ENCODE measurements around the gene MEGF10.

GRCh38 chr5:127311781-127312525, 21.4 kb downstream of the MEGF10 start:
- TF ChIP-seq, protein P1, sequence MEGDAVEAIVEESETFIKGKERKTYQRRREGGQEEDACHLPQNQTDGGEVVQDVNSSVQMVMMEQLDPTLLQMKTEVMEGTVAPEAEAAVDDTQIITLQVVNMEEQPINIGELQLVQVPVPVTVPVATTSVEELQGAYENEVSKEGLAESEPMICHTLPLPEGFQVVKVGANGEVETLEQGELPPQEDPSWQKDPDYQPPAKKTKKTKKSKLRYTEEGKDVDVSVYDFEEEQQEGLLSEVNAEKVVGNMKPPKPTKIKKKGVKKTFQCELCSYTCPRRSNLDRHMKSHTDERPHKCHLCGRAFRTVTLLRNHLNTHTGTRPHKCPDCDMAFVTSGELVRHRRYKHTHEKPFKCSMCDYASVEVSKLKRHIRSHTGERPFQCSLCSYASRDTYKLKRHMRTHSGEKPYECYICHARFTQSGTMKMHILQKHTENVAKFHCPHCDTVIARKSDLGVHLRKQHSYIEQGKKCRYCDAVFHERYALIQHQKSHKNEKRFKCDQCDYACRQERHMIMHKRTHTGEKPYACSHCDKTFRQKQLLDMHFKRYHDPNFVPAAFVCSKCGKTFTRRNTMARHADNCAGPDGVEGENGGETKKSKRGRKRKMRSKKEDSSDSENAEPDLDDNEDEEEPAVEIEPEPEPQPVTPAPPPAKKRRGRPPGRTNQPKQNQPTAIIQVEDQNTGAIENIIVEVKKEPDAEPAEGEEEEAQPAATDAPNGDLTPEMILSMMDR (IDR thresholded peaks at IDR 0.05; ENCODE audit: low read length): no peak
- TF ChIP-seq EZH2 (IDR thresholded peaks at IDR 0.05; ENCODE audit: borderline replicate concordance, low read length): no peak
